Activated CD8-positive, alpha-beta T cell treated with anti-CD3 and anti-CD28 coated beads, Interleukin-2, amount 10 ng/mL, durations not matched to agents 7 days and 5 days (primary cell): Measurements from ENCODE around the gene BTBD10. TPM values are rescaled to one million over a fixed set of nuclear protein-coding genes. Genes with fewer than 3 reads are reported as not detected.
A peak's percentile ranks its signal among the peaks of the same experiment; 100 is the strongest.

ENCODE experiments used
- ATAC-seq: fragments of 150-1000 bp; cut with Tn5 transposase; one replicate; pipeline ENCODE4 v1.10.0; 2021; ENCODE audit warnings: moderate library complexity
- CTCF ChIA-PET: fragments of 350-600 bp; sonication (Branson Sonifier 250); formaldehyde crosslinking; loops from one replicate; lab custom pipeline; 2021; ENCODE audit warnings: antibody characterized with exemption; lab: Charles Lee
- POLR2A ChIA-PET: fragments of 350-600 bp; sonication (Branson Sonifier 250); formaldehyde crosslinking; loops from one replicate; lab custom pipeline; 2021; ENCODE audit warnings: antibody characterized with exemption; lab: Charles Lee
- DNase-seq: peaks from one replicate; pipeline ENCODE4 v3.0.0-alpha.2; 2020
- H3K27ac Mint-ChIP-seq: one replicate; pipeline ENCODE4 v1.8.0; 2021; ENCODE audit warnings: mild to moderate bottlenecking, mixed read lengths
- H3K27me3 Mint-ChIP-seq: one replicate; pipeline ENCODE4 v1.8.0; 2021; ENCODE audit warnings: low read depth, mixed read lengths
- H3K36me3 Mint-ChIP-seq: one replicate; pipeline ENCODE4 v1.8.0; 2021; ENCODE audit warnings: low read depth, mixed read lengths
- H3K4me1 Mint-ChIP-seq: one replicate; pipeline ENCODE4 v1.8.0; 2021; ENCODE audit warnings: low read depth, mixed read lengths
- H3K4me3 Mint-ChIP-seq: one replicate; pipeline ENCODE4 v1.8.0; 2021; ENCODE audit warnings: mild to moderate bottlenecking, mixed read lengths
- H3K9me3 Mint-ChIP-seq: one replicate; pipeline ENCODE4 v1.8.0; 2022; ENCODE audit warnings: mixed read lengths; ENCODE audit not compliant: insufficient read depth
- total RNA-seq, 2 experiments: library from RNA; stranded (reverse); gene quantifications; one replicate each; pipeline ENCODE4 v1.2.3, GENCODE V29; 2021

Gene BTBD10
- total RNA-seq, 2 experiments from 2014 or later, result 25.7 to 26.2 TPM

- Mint-ChIP-seq H3K4me1 (peaks cover 67% of the 10 kb centered on the region), H3K9me3 (no peaks in the 10 kb centered on the region), H3K4me3 (peak overlapping the region; percentile 67), H3K27ac (peak overlapping the region; percentile 81), H3K36me3 (peaks cover 6% of the 10 kb centered on the region), H3K27me3 (no peaks in the 10 kb centered on the region)
- peak; percentile 52 for ATAC-seq
- peak; percentile 61 for DNase-seq
- ChIA-PET CTCF (interaction anchor here (0.7 to 5.5 kb wide), 14 partner anchors 21 to 375 kb away, joined by 3 to 55 read pairs (median 4); no protein-coding TSS in a partner anchor), POLR2A (interaction anchor here (0.5 to 1.8 kb wide), 8 partner anchors 36 to 131 kb away, joined by 3 to 9 read pairs (median 4); partner anchors contain the start of gene BTBD10)
Observed at GRCh38 chr11:13338427-13339069, 124.5 kb downstream of the BTBD10 start.

DNA sequence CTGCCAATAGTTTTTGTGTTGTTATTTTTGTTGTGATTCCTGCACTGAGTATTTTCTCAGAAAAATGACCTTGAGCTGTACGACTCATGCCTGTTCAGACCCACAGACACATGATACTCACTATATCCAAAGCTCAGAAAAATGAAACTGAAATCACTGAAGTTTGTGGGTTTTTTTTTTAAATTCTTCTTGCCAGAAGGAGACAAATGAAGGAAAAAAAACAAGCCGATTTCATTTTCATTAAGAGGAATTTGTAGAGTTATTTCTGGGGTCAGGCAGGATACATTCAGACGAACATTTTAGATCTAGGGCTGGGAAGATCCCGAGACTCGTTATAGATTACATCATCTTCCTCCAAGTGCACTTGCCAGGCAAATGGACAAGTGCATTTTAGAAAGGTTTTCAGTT lies 125.0 kb downstream of the BTBD10 start:
- peaks cover 72% of the 10 kb centered on the region for H3K4me1 Mint-ChIP-seq
- no peak for DNase-seq
- H3K36me3 Mint-ChIP-seq, result peaks cover 8% of the 10 kb centered on the region
- ChIA-PET POLR2A (interaction anchor here (0.5 to 1.8 kb wide), 4 partner anchors 35 to 80 kb away, joined by 3 to 9 read pairs (median 4); no protein-coding TSS in a partner anchor), CTCF (interaction anchor here (0.6 to 5.5 kb wide), 15 partner anchors 20 to 799 kb away, joined by 3 to 55 read pairs (median 4); no protein-coding TSS in a partner anchor)
- no peaks in the 10 kb centered on the region for H3K9me3 Mint-ChIP-seq
- peak overlapping the region; percentile 81 for H3K27ac Mint-ChIP-seq
- H3K27me3 Mint-ChIP-seq, result no peaks in the 10 kb centered on the region
- ATAC-seq, result peak; percentile 57
- H3K4me3 Mint-ChIP-seq, result peak overlapping the region; percentile 67

Other genes with a start within 250 kb of the BTBD10 start
- gene BMAL1, start 185.4 kb downstream of the BTBD10 start, total RNA-seq, result 10 to 100 TPM; 41.1 to 53.5 TPM
- gene PTH, start 32.8 kb upstream of the BTBD10 start, total RNA-seq, result not detected
- gene FAR1, start 205.4 kb upstream of the BTBD10 start, total RNA-seq, result 10 to 100 TPM; 65.3 to 65.8 TPM